Immature natural killer cell (primary cell): ENCODE results near the gene FOXO3. TPM values are rescaled to one million over a fixed set of nuclear protein-coding genes. Genes with fewer than 3 reads are reported as not detected.

ENCODE experiments used
- DNase-seq, 3 donors: peaks; one replicate each; pipeline ENCODE4 v3.0.0; 2022; ENCODE audit warnings: mixed read lengths in 1 of 3
- H3K27ac Mint-ChIP-seq, 6 donors: one replicate each; pipeline ENCODE4 v1.8.0; 2020; ENCODE audit warnings: mixed read lengths in 6 of 6, mild to moderate bottlenecking in 5 of 6, inconsistent platforms in 4 of 6, moderate library complexity in 3 of 6
- H3K27me3 Mint-ChIP-seq, 3 donors: one replicate each; pipeline ENCODE4 v1.8.0; 2020 to 2021; ENCODE audit warnings: low read depth in 3 of 3, mild to moderate bottlenecking in 3 of 3, mixed read lengths in 3 of 3, moderate library complexity in 3 of 3, inconsistent platforms in 1 of 3
- H3K36me3 Mint-ChIP-seq, 3 donors: one replicate each; pipeline ENCODE4 v1.8.0; 2020; ENCODE audit warnings: mixed read lengths in 3 of 3, inconsistent platforms in 2 of 3, mild to moderate bottlenecking in 2 of 3
- H3K4me1 Mint-ChIP-seq, 2 donors: one replicate each; pipeline ENCODE4 v1.8.0; 2020; ENCODE audit warnings: inconsistent platforms in 2 of 2, mild to moderate bottlenecking in 2 of 2, mixed read lengths in 2 of 2, moderate library complexity in 1 of 2
- H3K4me3 Mint-ChIP-seq, 5 donors: one replicate each; pipeline ENCODE4 v1.8.0; 2020; ENCODE audit warnings: mild to moderate bottlenecking in 5 of 5, mixed read lengths in 5 of 5, inconsistent platforms in 3 of 5, moderate library complexity in 3 of 5
- H3K9me3 Mint-ChIP-seq, 6 donors: one replicate each; pipeline ENCODE4 v1.8.0; 2020; ENCODE audit warnings: mild to moderate bottlenecking in 6 of 6, mixed read lengths in 6 of 6, inconsistent platforms in 4 of 6, moderate library complexity in 3 of 6
- polyA plus RNA-seq, 3 donors: library from polyadenylated mRNA; unstranded; fragments of 300-500 nt; fragmentation: Illumina TruSeq; gene quantifications; one replicate each; pipeline ENCODE4 v1.2.3, GENCODE V29; 2021

Gene FOXO3
- polyA plus RNA-seq, 3 donors from 2014 or later: 20.3 to 41.3 (median 36.4) TPM

DNA sequence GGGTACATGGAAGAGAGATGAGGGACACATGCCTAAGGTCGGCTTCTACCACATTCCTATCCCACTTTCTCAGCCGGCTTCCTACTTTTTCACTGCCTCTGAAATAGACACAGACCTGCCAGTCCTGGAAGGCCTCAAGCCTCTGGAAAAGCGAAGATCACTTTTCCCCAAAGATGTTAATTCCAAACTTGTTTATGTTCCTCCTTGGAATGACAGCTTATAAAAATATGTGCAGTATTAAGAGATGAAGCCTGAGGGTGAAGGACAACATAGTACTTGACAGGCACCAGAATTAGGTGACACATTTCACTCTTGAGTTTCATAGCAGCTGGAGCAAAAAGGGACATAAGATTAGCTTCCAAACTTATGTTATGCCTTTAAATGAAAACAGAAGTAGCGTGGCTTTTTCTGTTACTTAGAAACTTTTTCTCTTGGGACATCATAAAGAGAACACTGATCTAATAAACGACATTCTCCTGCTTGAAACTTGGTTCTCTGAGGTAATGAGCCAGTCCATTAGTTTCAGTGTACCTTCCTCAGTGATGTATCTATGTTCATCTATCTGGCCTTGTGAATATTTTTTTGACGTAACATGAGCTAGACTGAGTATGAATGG lies 25.3 kb downstream of the FOXO3 start:
- peaks cover 74 to 86% of the 10 kb centered on the region in 2 donors for H3K4me1 Mint-ChIP-seq
- peak overlapping the region in 1 of 6 donors; percentile 23 for H3K27ac Mint-ChIP-seq
- peaks cover 0 to 2% (median 1%) of the 10 kb centered on the region in 3 donors for H3K27me3 Mint-ChIP-seq
- peaks cover 0 to 4% (median 0%) of the 10 kb centered on the region in 3 donors for H3K36me3 Mint-ChIP-seq
- DNase-seq: no peak
- no peaks in the 10 kb centered on the region for H3K9me3 Mint-ChIP-seq
- no peak overlapping the region for H3K4me3 Mint-ChIP-seq

DNA sequence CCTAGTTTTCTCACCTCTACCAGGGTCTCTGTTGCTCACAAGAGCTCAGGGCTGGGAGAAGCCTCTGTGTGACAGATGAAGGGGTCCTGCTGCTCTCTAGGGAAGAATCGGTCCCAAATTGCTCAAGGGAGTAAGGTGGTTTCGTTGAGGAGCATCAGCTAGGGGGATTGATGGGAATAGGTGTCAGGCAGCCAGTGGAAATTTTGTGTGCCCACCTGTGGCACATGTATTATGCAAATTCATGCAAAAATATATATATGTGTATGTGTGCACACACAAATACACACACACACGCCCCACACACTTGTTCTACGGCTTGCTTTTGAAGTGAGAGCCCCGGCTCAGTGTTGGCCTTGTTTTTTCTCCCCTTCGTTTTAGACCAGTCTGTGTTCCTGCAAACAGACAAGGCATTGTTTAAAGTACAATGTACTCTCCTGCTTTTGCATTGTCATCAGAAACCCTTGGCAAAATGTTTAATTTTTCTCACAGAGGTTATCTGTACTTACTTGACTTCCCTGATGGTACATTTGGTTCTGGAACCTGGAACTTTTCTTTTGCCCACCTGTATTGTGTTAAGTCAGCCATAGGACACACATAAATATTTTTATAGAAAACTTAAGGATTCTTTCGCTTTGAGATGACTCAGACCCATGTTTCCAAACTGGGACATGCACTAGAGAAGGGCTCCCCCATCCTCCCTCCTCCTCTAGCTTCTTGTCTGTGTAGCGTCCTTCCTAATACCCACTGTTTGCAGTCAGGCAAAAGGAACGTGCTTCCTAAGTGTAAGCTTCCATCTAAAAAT lies 26.7 kb downstream of the FOXO3 start:
- Mint-ChIP-seq H3K27me3 (peaks cover 0 to 2% (median 1%) of the 10 kb centered on the region in 3 donors), H3K9me3 (no peaks in the 10 kb centered on the region), H3K36me3 (no peaks in the 10 kb centered on the region), H3K4me3 (no peak overlapping the region), H3K4me1 (peaks cover 77 to 86% of the 10 kb centered on the region in 2 donors), H3K27ac (peak overlapping the region in 4 of 6 donors; percentile 13 to 79 (median 56))
- no peak for DNase-seq

DNA sequence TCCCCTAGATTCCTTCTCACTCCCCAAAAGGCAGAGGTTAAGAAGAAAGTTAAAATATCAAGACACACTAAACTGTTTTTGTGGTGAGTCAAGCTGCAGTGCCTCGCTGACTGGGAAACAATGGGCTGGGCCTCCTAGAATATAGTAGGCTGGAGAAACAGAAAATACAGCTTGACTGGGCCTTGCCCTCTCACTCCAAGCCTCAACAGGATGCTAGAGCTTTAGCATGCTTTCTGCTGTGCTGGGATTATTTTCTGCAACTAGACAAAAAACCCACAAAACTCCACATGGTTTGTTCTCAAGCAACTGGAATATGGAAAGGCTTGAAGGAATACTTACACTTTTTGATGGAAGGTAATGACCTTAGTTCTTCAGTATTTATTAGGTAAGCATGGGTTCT lies 27.9 kb downstream of the FOXO3 start:
- H3K36me3 Mint-ChIP-seq: no peaks in the 10 kb centered on the region
- H3K27ac Mint-ChIP-seq: peak overlapping the region; percentile 11 to 80 (median 75)
- no peak for DNase-seq
- H3K27me3 Mint-ChIP-seq: peaks cover 0 to 3% (median 2%) of the 10 kb centered on the region in 3 donors
- no peaks in the 10 kb centered on the region for H3K9me3 Mint-ChIP-seq
- H3K4me3 Mint-ChIP-seq: peak overlapping the region; percentile 2 to 69 (median 42)
- peaks cover 77 to 84% of the 10 kb centered on the region in 2 donors for H3K4me1 Mint-ChIP-seq

DNA sequence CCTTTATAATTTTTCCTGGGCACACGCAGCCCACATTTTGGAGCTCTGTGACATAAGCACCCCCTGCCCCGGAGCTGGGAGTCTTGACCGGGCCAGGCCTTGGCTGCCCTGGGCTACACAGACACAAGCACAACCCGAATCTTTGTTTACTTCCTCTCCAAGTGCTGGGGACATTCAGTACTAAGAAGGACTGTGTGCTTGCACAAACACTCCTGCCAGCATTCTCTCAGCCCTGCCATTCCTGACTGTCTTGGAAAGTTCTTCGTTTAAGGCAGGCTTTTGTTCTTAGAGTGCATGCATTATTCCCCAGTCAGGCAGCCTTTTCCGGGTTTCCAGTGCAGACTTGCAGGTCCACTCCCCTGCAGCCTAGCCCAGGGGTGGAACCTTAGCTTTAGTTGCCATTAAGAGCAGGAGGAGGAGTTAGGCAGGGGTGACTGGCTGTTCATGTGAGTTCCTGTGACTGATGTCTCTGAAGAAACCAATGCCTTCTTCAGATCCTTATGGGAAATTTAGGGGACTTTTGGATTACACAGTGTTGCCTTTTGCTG lies 28.6 kb downstream of the FOXO3 start:
- Mint-ChIP-seq H3K27ac (peak overlapping the region; percentile 11 to 80 (median 72)), H3K36me3 (no peaks in the 10 kb centered on the region), H3K4me1 (peaks cover 77 to 83% of the 10 kb centered on the region in 2 donors), H3K4me3 (peak overlapping the region in 4 of 5 donors; percentile 40 to 69 (median 49)), H3K9me3 (no peaks in the 10 kb centered on the region), H3K27me3 (peaks cover 0 to 1% (median 0%) of the 10 kb centered on the region in 3 donors)
- DNase-seq: no peak

DNA sequence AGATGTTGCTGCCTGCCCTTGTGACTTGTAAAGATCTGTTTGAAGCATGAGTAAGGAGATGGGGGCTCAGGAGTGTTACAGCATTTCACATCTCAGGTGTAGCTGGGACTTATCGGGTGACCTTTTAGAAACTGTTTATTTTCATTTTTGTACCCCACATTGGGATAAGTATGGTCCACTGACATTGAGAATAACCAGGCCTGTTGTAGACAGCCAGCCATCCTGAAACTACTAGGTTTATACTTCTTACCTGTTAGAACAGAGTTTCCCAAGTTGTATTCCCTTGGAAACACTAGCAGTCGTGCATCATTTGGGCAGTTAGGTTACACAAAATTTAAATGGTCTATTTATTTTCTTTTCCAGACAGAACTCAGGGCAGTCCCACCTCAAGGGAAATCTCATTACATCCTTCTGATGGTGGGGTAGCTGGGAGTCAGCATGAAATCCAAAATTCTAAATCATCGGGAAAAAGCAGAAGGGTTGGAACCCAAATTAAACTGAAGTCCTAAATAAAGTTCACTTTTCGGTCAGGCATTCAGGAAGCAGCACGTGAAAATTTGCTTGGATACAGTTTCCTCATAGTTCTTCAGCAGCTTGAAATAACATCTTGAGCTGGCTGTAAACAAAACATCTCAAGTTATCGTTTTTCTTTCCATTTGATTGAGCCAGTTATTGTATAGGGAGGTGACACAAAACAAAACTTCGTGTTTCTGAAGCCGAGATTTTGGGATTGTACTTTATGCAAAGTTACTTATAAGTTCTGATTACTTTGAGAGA lies 30.5 kb downstream of the FOXO3 start:
- H3K36me3 Mint-ChIP-seq: no peaks in the 10 kb centered on the region
- H3K4me1 Mint-ChIP-seq: peaks cover 85 to 94% of the 10 kb centered on the region in 2 donors
- no peak for DNase-seq
- peak overlapping the region in 2 of 6 donors; percentile 14 to 67 for H3K27ac Mint-ChIP-seq
- no peaks in the 10 kb centered on the region for H3K9me3 Mint-ChIP-seq
- H3K27me3 Mint-ChIP-seq: peaks cover 0 to 1% (median 0%) of the 10 kb centered on the region in 3 donors
- no peak overlapping the region for H3K4me3 Mint-ChIP-seq

DNA sequence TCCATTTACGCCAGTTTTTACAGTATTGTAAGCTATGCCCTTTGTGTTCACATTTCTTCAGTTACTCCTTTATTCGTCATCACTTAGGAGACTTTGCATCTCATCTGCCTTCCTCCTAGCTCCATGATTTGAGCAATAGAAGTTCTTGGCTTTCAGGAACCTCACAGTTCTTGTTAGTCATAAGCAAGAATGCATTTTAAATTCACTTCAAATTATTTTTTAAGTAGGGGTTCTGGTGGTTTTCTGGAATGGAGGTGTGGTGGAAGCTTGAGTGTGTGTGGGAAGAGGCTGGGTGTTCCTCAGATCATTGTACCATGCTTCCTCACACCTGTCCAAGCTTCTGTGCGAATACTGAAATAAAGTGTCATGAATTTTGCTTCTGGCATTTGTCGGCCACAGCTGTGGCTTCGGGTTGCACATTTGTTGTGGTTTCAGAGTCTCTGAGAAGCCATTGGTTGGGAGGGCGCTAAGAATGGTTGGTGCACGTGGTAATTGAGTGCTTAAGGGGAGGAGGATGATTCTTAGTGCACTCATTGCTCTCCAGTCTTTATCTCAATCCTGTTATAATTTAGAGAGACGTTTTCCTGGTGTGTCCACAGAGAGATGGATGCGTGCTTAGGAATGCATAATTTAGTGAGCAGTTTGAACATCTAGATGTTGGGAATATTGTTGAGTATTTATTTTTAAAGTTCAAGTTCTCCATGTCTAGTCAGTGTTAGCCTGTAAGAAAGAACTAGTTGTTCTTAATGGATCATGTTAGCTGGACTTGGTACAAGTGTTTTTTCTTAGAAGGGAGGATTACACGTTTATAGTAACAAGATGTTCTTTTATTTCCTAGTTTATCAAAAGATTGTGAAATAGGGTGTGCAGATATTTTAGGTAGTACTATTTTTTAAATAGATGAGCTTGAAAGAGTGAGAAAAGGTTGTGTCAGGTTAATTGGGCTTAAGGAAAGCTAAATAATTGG lies 31.9 kb downstream of the FOXO3 start:
- H3K27me3 Mint-ChIP-seq: peaks cover 0 to 4% (median 0%) of the 10 kb centered on the region in 3 donors
- peak overlapping the region; percentile 33 to 54 (median 48) for H3K4me3 Mint-ChIP-seq
- H3K4me1 Mint-ChIP-seq: peaks cover 80 to 95% of the 10 kb centered on the region in 2 donors
- H3K27ac Mint-ChIP-seq: peak overlapping the region; percentile 9 to 84 (median 76)
- peak; percentile 77 to 80 (median 78) for DNase-seq
- H3K9me3 Mint-ChIP-seq: no peaks in the 10 kb centered on the region
- H3K36me3 Mint-ChIP-seq: no peaks in the 10 kb centered on the region

DNA sequence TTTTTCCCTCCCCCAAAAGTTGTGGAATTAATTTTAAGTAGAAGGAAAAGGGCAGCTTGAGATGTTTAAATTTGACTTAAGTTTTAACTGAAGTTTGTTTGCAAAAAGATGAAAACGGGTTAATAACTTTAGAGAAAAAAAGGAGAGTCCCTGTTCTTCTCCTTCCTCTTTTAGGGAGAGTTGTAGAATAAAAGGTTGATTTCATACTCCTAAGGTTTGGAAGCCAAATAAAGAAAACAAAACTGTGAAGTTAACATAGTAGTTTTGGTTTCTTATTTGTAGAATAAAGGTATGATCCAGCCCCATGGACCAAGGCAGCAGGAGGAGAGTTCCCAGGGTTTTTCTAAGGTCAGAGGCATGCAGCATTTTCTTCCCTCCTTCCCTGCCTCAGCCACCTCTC lies 33.4 kb downstream of the FOXO3 start:
- Mint-ChIP-seq H3K27me3 (peaks cover 0 to 4% (median 0%) of the 10 kb centered on the region in 3 donors), H3K27ac (peak overlapping the region in 1 of 6 donors; percentile 65), H3K4me1 (peaks cover 73 to 95% of the 10 kb centered on the region in 2 donors), H3K36me3 (no peaks in the 10 kb centered on the region), H3K4me3 (no peak overlapping the region), H3K9me3 (no peaks in the 10 kb centered on the region)
- DNase-seq: no peak

DNA sequence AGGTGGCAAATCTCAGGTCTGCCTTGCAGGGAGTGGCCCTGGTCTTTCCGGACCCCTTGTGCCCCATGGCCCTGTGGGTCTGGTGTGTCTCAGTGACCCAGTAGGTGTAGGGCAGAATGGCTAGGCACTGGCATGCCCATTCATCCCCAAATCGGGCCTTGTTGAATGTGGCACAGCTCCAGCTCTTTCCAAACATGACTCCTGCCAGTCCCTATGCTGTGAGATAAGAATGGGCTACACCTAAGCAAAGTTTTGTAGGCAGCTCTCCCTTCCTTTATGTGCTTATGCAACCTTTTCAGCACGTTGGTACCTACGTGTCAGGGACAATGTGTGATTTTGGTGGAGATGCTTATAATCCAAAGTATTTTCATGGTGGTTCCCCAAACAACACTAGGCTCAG lies 33.9 kb downstream of the FOXO3 start:
- H3K9me3 Mint-ChIP-seq: no peaks in the 10 kb centered on the region
- no peaks in the 10 kb centered on the region for H3K36me3 Mint-ChIP-seq
- peak overlapping the region in 1 of 6 donors; percentile 36 for H3K27ac Mint-ChIP-seq
- peaks cover 0 to 4% (median 0%) of the 10 kb centered on the region in 3 donors for H3K27me3 Mint-ChIP-seq
- H3K4me1 Mint-ChIP-seq: peaks cover 71 to 95% of the 10 kb centered on the region in 2 donors
- peak overlapping the region in 2 of 5 donors; percentile 14 to 43 for H3K4me3 Mint-ChIP-seq
- DNase-seq: no peak

DNA sequence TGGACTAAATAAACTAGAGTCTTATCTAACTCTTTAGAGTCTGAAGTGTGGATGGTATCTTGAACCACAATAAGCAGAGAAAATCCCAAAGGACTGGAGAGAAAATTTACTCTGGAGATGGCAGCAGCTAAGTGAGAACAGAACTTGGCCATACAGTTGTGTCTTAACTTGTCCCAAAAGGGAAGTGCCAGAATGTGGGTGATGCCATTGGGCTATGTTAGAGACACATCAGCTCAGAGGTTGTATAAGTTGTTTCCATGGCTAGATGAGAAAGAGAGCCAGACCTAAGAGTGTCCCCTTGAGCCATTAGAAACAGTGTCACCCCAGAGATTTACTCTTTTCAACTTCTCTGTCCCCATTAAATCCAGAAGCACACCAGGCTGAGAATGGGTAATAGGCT lies 36.2 kb downstream of the FOXO3 start:
- no peaks in the 10 kb centered on the region for H3K9me3 Mint-ChIP-seq
- peaks cover 54 to 79% of the 10 kb centered on the region in 2 donors for H3K4me1 Mint-ChIP-seq
- H3K27ac Mint-ChIP-seq: peak overlapping the region in 1 of 6 donors; percentile 40
- peaks cover 0 to 7% (median 0%) of the 10 kb centered on the region in 3 donors for H3K27me3 Mint-ChIP-seq
- no peaks in the 10 kb centered on the region for H3K36me3 Mint-ChIP-seq
- no peak overlapping the region for H3K4me3 Mint-ChIP-seq
- DNase-seq: no peak

DNA sequence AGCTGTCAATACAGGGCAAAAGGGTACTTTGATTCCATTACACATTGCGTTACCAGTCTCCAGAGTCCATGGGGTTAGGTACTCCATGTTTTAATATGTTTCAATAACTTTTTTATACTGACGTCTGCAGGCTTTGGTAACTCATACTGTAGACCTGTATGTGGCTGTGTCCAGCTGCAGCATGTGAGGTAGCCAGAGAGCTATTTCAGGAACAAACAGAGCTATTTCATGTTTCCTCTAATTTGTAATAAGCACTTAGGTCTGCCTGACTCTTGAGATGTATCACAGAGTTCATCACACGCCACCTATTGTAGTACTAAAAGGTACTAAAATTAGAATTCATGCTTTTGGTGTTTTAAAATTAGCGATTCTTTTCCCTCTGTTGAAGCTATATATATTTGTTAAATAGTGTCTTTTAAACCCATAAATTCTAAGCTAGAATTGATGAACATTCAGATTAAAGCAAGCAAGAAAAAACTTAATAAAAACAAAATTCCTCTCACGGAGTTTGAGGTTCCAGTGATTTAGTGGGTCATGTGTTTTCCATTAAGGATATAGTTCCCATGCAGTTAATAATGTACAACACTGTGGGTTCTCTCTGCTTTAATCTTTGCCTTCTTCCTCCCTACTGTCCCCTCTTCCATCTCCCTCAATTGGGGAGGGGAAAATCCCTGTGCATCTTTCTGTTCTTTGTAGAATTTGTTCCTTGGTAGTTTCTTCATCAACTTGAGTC lies 37.0 kb downstream of the FOXO3 start:
- H3K27ac Mint-ChIP-seq: peak overlapping the region in 1 of 6 donors; percentile 3
- H3K27me3 Mint-ChIP-seq: peaks cover 0 to 5% (median 0%) of the 10 kb centered on the region in 3 donors
- H3K36me3 Mint-ChIP-seq: no peaks in the 10 kb centered on the region
- no peak overlapping the region for H3K4me3 Mint-ChIP-seq
- DNase-seq: no peak
- H3K9me3 Mint-ChIP-seq: no peaks in the 10 kb centered on the region
- peaks cover 50 to 78% of the 10 kb centered on the region in 2 donors for H3K4me1 Mint-ChIP-seq

DNA sequence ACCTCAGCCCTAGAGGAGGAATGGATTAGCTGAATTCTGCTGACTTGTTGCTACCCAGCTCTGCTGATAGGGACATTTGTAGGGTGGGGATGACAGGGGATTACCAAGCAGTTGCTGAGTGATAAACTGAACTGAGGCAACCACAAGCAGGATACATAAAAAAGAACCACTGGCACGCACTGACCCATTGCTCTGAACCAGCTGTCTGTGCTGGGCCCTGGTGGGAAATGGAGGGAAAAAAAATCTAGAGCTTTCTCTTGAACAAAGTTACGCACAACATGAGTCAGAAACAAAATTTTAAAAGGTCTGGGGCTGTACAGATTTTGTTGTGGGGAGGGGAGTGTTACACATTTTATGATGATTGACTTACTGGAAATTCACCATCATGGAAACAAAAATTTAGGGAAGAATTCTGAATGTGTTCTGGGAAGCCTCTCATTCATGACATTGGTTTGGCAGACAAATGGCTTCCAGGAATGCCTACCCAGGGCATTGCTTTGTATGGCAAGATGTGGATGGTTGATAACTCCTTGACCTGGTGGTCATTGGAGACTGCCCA lies 37.7 kb downstream of the FOXO3 start:
- DNase-seq: no peak
- Mint-ChIP-seq H3K4me1 (peaks cover 48 to 77% of the 10 kb centered on the region in 2 donors), H3K36me3 (no peaks in the 10 kb centered on the region), H3K27me3 (peaks cover 0 to 5% (median 0%) of the 10 kb centered on the region in 3 donors), H3K9me3 (no peaks in the 10 kb centered on the region), H3K27ac (peak overlapping the region in 1 of 6 donors; percentile 3), H3K4me3 (no peak overlapping the region)

DNA sequence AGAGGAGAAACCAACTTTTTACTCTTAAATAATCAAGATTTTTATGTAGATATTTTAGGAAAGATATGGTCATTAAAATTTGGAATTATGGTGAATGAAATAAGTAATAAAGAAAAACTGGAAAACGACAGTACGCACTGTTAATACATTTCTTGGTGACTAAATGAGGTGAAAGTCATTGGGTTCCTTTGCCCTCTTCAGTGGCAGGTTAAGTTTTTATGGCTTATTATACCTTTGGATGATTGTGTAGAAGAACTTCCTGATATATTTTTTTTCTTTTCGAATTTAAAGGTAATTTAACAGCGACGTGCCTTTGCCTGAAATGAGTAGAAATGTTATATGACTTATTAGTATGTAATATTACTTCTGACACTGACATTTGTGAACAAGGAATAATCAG lies 43.4 kb downstream of the FOXO3 start:
- no peaks in the 10 kb centered on the region for H3K9me3 Mint-ChIP-seq
- no peak overlapping the region for H3K4me3 Mint-ChIP-seq
- peaks cover 0 to 2% (median 0%) of the 10 kb centered on the region in 3 donors for H3K27me3 Mint-ChIP-seq
- DNase-seq: no peak
- H3K36me3 Mint-ChIP-seq: no peaks in the 10 kb centered on the region
- peaks cover 48 to 78% of the 10 kb centered on the region in 2 donors for H3K4me1 Mint-ChIP-seq
- no peak overlapping the region for H3K27ac Mint-ChIP-seq
